ENCODE data around the gene ZNF467. TPM values are rescaled to one million over a fixed set of nuclear protein-coding genes. Genes with fewer than 3 reads are reported as not detected.

Gene ZNF467
- total RNA-seq, 1 donor from 2014 or later, result 2.3 TPM

- H3K4me3 Mint-ChIP-seq, result peak overlapping the region; percentile 92
- peak overlapping the region; percentile 91 for H3K27ac Mint-ChIP-seq (ENCODE audit: unreplicated experiment)
- H3K9me3 Mint-ChIP-seq, result peaks cover 16% of the 10 kb centered on the region
- DNase-seq (ENCODE audit: low read depth, low spot score), result no peak
- no peaks in the 10 kb centered on the region for H3K27me3 Mint-ChIP-seq (ENCODE audit: low read depth)
- TF ChIP-seq CTCF (conservative IDR thresholded peaks at IDR 0.05), result no peak
- H3K36me3 Mint-ChIP-seq (ENCODE audit: low read depth), result peaks cover 14% of the 10 kb centered on the region
- peaks cover 35% of the 10 kb centered on the region for H3K4me1 Mint-ChIP-seq
Measured at GRCh38 chr7:149715476-149715875, 57.9 kb downstream of the ZNF467 start.

- no peak for DNase-seq (ENCODE audit: low read depth, low spot score)
- peaks cover 30% of the 10 kb centered on the region for H3K4me1 Mint-ChIP-seq
Measured at GRCh38 chr7:149714910-149715471, 58.4 kb downstream of the ZNF467 start.

More at GRCh38 chr7:149714910-149715471, 58.4 kb downstream of the ZNF467 start:
- TF ChIP-seq CTCF (conservative IDR thresholded peaks at IDR 0.05), result no peak
- Mint-ChIP-seq H3K36me3 (ENCODE audit: low read depth) (peaks cover 14% of the 10 kb centered on the region), H3K4me3 (peak overlapping the region; percentile 92), H3K27ac (ENCODE audit: unreplicated experiment) (peak overlapping the region; percentile 91), H3K9me3 (peaks cover 16% of the 10 kb centered on the region), H3K27me3 (ENCODE audit: low read depth) (no peaks in the 10 kb centered on the region)

Other genes with a start within 250 kb of the ZNF467 start
- gene ZNF862, start 64.8 kb upstream of the ZNF467 start, total RNA-seq, result 15.2 and 19.6 TPM in 2 replicates
- gene ATP6V0E2, start 100.4 kb upstream of the ZNF467 start, total RNA-seq, result 86.5 and 87.4 TPM in 2 replicates

All from neural crest cell (in vitro differentiated cells).